Endothelial cell of umbilical vein (primary cell): ENCODE results near the gene RASD1. TPM values are rescaled to one million over a fixed set of nuclear protein-coding genes. Genes with fewer than 3 reads are reported as not detected.

Experiments used
- BruUV-seq: library from RNA; stranded (reverse); fragments of 400-500 nt; replicated peaks from 2 replicates; lab custom pipeline; 2021; lab: Mats Ljungman, UMichigan
- CTCF ChIA-PET: fragments of 300-600, 350-600 bp; sonication (Branson Sonifier 250); formaldehyde crosslinking; loops from one replicate; lab custom pipeline; 2021; ENCODE audit warnings: antibody characterized with exemption, inconsistent platforms; lab: Charles Lee
- POLR2A ChIA-PET: fragments of 300-600, 350-600 bp; sonication (Branson Sonifier 250); formaldehyde crosslinking; loops from one replicate; lab custom pipeline; 2021; ENCODE audit warnings: antibody characterized with exemption, inconsistent platforms; lab: Charles Lee
- DNase-seq: peaks from one replicate; pipeline ENCODE4 v3.0.0-alpha.2; 2011; ENCODE audit warnings: low read depth, low spot score
- FAIRE-seq: peaks from 2 replicates; lab custom pipeline; 2011; peaks lifted over from hg19 to GRCh38; lab: Jason Lieb, UNC
- H2AFZ ChIP-seq: 2 replicates; pipeline ENCODE4 v1.6.0; 2012; ENCODE audit warnings: low read depth, low read length, control low read depth, inconsistent platforms
- H3K27ac ChIP-seq: 2 replicates; pipeline ENCODE4 v1.5.1; 2011; ENCODE audit warnings: low read depth, mild to moderate bottlenecking, control low read depth, low read length, moderate library complexity; ENCODE audit not compliant: insufficient read depth
- H3K27me3 ChIP-seq, 2 experiments: 2 replicates each; pipeline versions ENCODE4 v1.6.0 to v1.6.1; 2011; ENCODE audit warnings: low read length in 2 of 2, mixed read lengths in 1 of 2; ENCODE audit not compliant: control insufficient read depth in 2 of 2, insufficient read depth in 2 of 2
- H3K36me3 ChIP-seq, 2 experiments: 2 replicates in 1 of 2; 3 replicates in 1 of 2; pipeline ENCODE4 v1.5.1; 2011; ENCODE audit warnings: low read length in 2 of 2, mild to moderate bottlenecking in 1 of 2, moderate library complexity in 1 of 2; ENCODE audit not compliant: control insufficient read depth in 2 of 2, insufficient read depth in 2 of 2; ENCODE audit errors: extremely low read depth in 1 of 2
- H3K4me1 ChIP-seq: 3 replicates; pipeline ENCODE4 v1.5.1; 2011; ENCODE audit warnings: mild to moderate bottlenecking, low read length; ENCODE audit not compliant: control insufficient read depth, insufficient read depth; ENCODE audit errors: extremely low read depth
- H3K4me2 ChIP-seq: 2 replicates; pipeline ENCODE4 v1.6.1; 2011; ENCODE audit warnings: low read length, control low read depth, mixed read lengths; ENCODE audit not compliant: insufficient read depth
- H3K4me3 ChIP-seq, 3 experiments: fragments of 200-600 bp in 1 of 3; sonication (generic), shearing (Covaris generic) in 1 of 3; replicated peaks in 1 of 3; 2 replicates each; pipeline ENCODE4 v1.5.1; 2011 to 2016; ENCODE audit warnings: control low read depth in 3 of 3, low read length in 3 of 3, mild to moderate bottlenecking in 2 of 3, inconsistent platforms in 1 of 3, low read depth in 1 of 3, moderate library complexity in 1 of 3; ENCODE audit not compliant: insufficient read depth in 1 of 3
- H3K79me2 ChIP-seq: 2 replicates; pipeline ENCODE4 v1.6.0; 2012; ENCODE audit warnings: low read length, inconsistent platforms; ENCODE audit not compliant: control insufficient read depth, insufficient read depth
- H3K9ac ChIP-seq: replicated peaks from 2 replicates; pipeline ENCODE3; 2011; ENCODE audit warnings: low read length, control low read depth; ENCODE audit not compliant: insufficient read depth; ENCODE audit errors: extremely low read depth
- H3K9me1 ChIP-seq: replicated peaks from 3 replicates; pipeline ENCODE4 v1.6.0; 2011; ENCODE audit warnings: mild to moderate bottlenecking, low read length; ENCODE audit not compliant: control insufficient read depth, insufficient read depth; ENCODE audit errors: extremely low read depth
- H3K9me3 ChIP-seq: replicated peaks from 2 replicates; pipeline ENCODE4 v1.5.1; 2012; ENCODE audit warnings: low read length, inconsistent platforms; ENCODE audit not compliant: control insufficient read depth, insufficient read depth
- H4K20me1 ChIP-seq: replicated peaks from 2 replicates; pipeline ENCODE3; 2011; ENCODE audit warnings: mild to moderate bottlenecking, low read length; ENCODE audit not compliant: control insufficient read depth, insufficient read depth; ENCODE audit errors: extremely low read depth
- CTCF ChIP-seq, 2 donors: IDR thresholded peaks; 1 replicate in 1 of 2; 2 replicates in 1 of 2; pipeline ENCODE4 v1.5.1; 2011; ENCODE audit warnings: low read length in 2 of 2, mild to moderate bottlenecking in 2 of 2, moderate library complexity in 2 of 2, control low read depth in 1 of 2, inconsistent platforms in 1 of 2, low read depth in 1 of 2; ENCODE audit not compliant: insufficient read depth in 1 of 2; ENCODE audit errors: extremely low read depth in 1 of 2
- EZH2 ChIP-seq: IDR thresholded peaks from 2 replicates; pipeline ENCODE4 v1.6.1; 2012; ENCODE audit warnings: borderline replicate concordance, low read depth, mild to moderate bottlenecking, moderate library complexity, low read length, inconsistent platforms; ENCODE audit not compliant: severe bottlenecking
- FOS ChIP-seq: IDR thresholded peaks from 2 replicates; pipeline ENCODE4 v1.6.1; 2011; ENCODE audit warnings: mild to moderate bottlenecking, low read length, moderate library complexity, borderline replicate concordance; ENCODE audit not compliant: insufficient read depth
- GATA2 ChIP-seq: IDR thresholded peaks from 2 replicates; pipeline ENCODE4 v1.7.0; 2011; ENCODE audit warnings: low read depth, mild to moderate bottlenecking, moderate library complexity, mixed read lengths, low read length; ENCODE audit not compliant: insufficient read length, insufficient read depth
- JUN ChIP-seq: IDR thresholded peaks from 2 replicates; pipeline ENCODE4 v1.6.1; 2011; ENCODE audit warnings: borderline replicate concordance, low read depth; ENCODE audit not compliant: insufficient read length, insufficient read depth
- MAX ChIP-seq: IDR thresholded peaks from 2 replicates; pipeline ENCODE4 v1.6.1; 2011; ENCODE audit not compliant: insufficient read depth, insufficient read length
- MYC ChIP-seq: IDR thresholded peaks from one replicate; pipeline ENCODE4 v1.6.1; 2011; ENCODE audit warnings: mild to moderate bottlenecking, low read depth, low read length
- POLR2A ChIP-seq: IDR thresholded peaks from 2 replicates; pipeline ENCODE4 v1.6.1; 2012; ENCODE audit warnings: low read depth, mild to moderate bottlenecking, control low read depth, low read length
- POLR2AphosphoS5 ChIP-seq: IDR thresholded peaks from 2 replicates; pipeline ENCODE4 v1.6.1; 2012; ENCODE audit warnings: low read depth, mild to moderate bottlenecking, control low read depth, low read length, moderate library complexity; ENCODE audit not compliant: insufficient read depth
- dilution Hi-C: fragments of 300-500 bp; cut with MboI; formaldehyde crosslinking; loops from one replicate; pipeline ENCODE4 v1.15.0; 2019; ENCODE audit warnings: low sequenced_read_pairs; ENCODE audit not compliant: extremely low pct_ligation_motif_present
- intact Hi-C: fragments of 100-400 bp; cut with micrococcal nuclease; formaldehyde crosslinking; loops from one replicate; pipeline ENCODE4 v1.10.0; 2022
- polyA plus RNA-seq, 4 experiments: library from polyadenylated mRNA; depleted of rRNA in 3 of 4; stranded (reverse) in 3 of 4; unstranded in 1 of 4; fragments of >200 nt; gene quantifications; 2 replicates each; pipeline versions ENCODE4 v1.2.1 to v1.2.3, GENCODE V29; 2011 to 2012; ENCODE audit warnings: missing spikeins in 1 of 4
- total RNA-seq: library from RNA; stranded (reverse); gene quantifications from 2 replicates; pipeline ENCODE4 v1.2.3, GENCODE V29; 2021

Gene RASD1
- total and polyA plus RNA-seq, 2 donors (not counting 3 experiments of a cell fraction or from before 2014, with no cell fraction given): 4.2 to 15.7 TPM

GRCh38 chr17:17456251-17456650 lies 39.9 kb downstream of the RASD1 start:
- H3K4me1 ChIP-seq: no peaks in the 10 kb centered on the region
- no peaks in the 10 kb centered on the region for H3K79me2 ChIP-seq
- no TSS peak for BruUV-seq
- H3K4me3 ChIP-seq: no peak overlapping the region
- DNase-seq (no peak), FAIRE-seq (no peak)
- no peak overlapping the region for H3K27ac ChIP-seq
- H3K9ac ChIP-seq: no peak overlapping the region
- no peaks in the 10 kb centered on the region for H3K9me3 ChIP-seq
- dilution Hi-C loops (no loop called here), intact Hi-C loops (no loop called here)
- ChIA-PET POLR2A (no interaction called here), CTCF (interaction anchor here (1.0 to 1.2 kb wide), 2 partner anchors 40 to 68 kb away, joined by 3 read pairs; partner anchors contain the start of gene RASD1)
- TF ChIP-seq MAX: no peak
- no peak for TF ChIP-seq MYC
- no peak for TF ChIP-seq POLR2A
- TF ChIP-seq POLR2AphosphoS5: no peak
- no peak for TF ChIP-seq JUN
- no peak for TF ChIP-seq FOS
- TF ChIP-seq GATA2: no peak
- TF ChIP-seq CTCF (IDR thresholded peaks at IDR 0.05; ENCODE audit: extremely low read depth in 1 of 2, insufficient read depth in 1 of 2, low read depth in 1 of 2, low read length in 2 of 2): no peak
- TF ChIP-seq EZH2: no peak
- H3K36me3 ChIP-seq: no peaks in the 10 kb centered on the region
- no peak overlapping the region for H2AFZ ChIP-seq
- H3K9me1 ChIP-seq: no peaks in the 10 kb centered on the region
- H3K4me2 ChIP-seq: no peak overlapping the region
- no peaks in the 10 kb centered on the region for H4K20me1 ChIP-seq
- peaks cover 0 to 11% of the 10 kb centered on the region in 2 experiments for H3K27me3 ChIP-seq
